ENCODE data around the gene NEK4. TPM values are rescaled to one million over a fixed set of nuclear protein-coding genes. Genes with fewer than 3 reads are reported as not detected.
A peak's percentile ranks its signal among the peaks of the same experiment; 100 is the strongest.

The NEK4 gene
- total RNA-seq, 3 donors from 2014 or later: 16.0 to 36.9 (median 26.9) TPM

DNA sequence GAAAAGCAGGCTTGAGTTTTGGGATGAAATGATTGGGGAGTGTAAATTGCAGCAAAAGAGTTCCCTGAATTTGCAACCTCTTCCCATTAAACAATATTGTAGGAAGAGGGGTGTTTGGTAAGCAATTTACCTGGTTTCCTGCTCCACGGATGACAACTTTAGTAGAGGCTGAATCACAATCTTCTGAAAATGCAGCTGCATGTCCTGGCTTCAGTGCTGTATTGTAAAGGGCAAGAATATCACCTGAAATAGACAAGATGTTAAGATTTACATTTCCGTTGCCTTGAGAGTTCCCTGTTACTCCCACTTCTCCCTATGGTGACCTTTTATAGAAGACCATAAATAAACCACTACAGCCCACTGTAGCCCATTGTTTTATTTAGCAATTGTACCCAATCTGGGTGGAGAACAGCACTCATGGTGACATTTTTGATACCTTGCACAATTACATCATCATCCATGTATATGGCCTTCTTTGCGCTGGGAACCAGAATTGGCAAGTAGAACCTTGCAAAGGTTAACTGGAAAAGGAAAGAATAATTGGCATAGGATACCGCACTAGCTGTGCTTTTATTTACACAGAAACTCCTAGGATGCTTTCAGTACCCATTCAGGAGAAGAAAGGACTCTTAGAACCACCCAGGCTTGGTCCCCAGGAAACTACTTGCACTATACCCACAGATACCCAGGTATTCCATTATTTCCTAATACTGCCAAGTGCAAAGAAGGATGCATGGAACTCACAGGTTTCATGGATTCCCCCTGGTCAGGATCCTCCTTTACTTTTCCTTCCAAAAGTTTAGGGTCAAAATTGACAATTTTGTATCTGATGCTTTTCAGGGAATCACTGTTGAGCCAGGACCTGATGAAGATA lies 74.7 kb downstream of the NEK4 start:
- DNase-seq (no peak), ATAC-seq (no peak)
- Mint-ChIP-seq H3K9me3 (no peaks in the 10 kb centered on the region), H3K4me1 (ENCODE audit: low read depth) (peaks cover 23% of the 10 kb centered on the region), H3K27me3 (ENCODE audit: low read depth) (no peaks in the 10 kb centered on the region), H3K4me3 (no peak overlapping the region), H3K36me3 (ENCODE audit: insufficient read depth) (peaks cover 45% of the 10 kb centered on the region)

DNA sequence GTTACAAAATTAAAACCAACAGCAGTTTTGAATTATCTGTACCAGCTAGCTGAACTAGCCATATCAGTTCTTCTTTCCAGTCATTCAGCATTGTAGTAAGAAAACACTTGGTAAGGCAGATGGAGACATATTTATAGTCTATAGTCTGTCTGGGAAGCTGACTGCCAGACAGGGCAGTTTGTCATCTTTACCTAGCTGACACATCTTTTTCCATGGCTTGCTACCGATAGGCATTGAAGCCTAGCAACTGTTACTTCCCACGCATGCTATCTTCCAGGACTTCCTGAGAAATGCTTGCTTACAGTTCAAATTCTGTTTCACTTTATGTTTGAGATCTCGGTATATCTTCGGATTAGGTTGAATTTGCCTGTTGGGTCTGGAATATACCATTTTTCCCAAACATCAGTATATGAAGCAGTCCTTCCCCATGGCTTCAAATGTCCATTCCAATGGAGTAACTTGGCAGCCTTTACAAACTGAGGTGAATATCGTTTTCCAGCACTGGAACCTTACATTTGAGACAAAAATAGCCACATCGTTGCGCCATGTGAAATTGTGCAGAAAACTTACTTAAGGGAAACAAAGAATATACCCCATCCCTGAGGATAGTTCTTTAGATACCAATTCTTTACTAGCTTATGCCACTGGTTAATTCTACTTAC lies 76.1 kb downstream of the NEK4 start:
- Mint-ChIP-seq H3K4me3 (no peak overlapping the region), H3K36me3 (ENCODE audit: insufficient read depth) (peaks cover 55% of the 10 kb centered on the region), H3K4me1 (ENCODE audit: low read depth) (peaks cover 32% of the 10 kb centered on the region), H3K27me3 (ENCODE audit: low read depth) (no peaks in the 10 kb centered on the region), H3K9me3 (no peaks in the 10 kb centered on the region)
- ATAC-seq: peak in 1 of 2 donors; percentile 14
- no peak for DNase-seq

DNA sequence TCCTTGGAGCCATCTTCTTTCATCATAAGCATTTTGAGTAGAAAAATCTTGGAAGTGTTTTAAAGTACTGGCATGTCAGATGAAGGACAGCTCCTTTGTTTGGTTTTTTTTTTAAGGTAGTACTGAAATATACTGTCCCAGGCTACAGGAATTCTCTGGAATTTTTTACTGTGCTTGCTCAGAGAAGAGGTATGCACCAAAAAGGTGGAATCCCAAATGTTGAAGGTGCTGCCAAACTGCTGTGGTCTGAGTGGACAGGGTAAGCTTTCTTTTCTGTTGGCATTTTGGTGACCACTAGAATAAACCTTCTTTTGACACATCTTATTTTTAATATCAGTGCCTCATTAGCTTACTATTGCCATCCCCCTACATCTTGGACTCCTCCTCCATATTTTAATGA lies 77.7 kb downstream of the NEK4 start:
- DNase-seq (no peak), ATAC-seq (no peak)
- Mint-ChIP-seq H3K4me1 (ENCODE audit: low read depth) (peaks cover 48% of the 10 kb centered on the region), H3K27me3 (ENCODE audit: low read depth) (no peaks in the 10 kb centered on the region), H3K9me3 (no peaks in the 10 kb centered on the region), H3K36me3 (ENCODE audit: insufficient read depth) (peaks cover 71% of the 10 kb centered on the region), H3K4me3 (no peak overlapping the region)

DNA sequence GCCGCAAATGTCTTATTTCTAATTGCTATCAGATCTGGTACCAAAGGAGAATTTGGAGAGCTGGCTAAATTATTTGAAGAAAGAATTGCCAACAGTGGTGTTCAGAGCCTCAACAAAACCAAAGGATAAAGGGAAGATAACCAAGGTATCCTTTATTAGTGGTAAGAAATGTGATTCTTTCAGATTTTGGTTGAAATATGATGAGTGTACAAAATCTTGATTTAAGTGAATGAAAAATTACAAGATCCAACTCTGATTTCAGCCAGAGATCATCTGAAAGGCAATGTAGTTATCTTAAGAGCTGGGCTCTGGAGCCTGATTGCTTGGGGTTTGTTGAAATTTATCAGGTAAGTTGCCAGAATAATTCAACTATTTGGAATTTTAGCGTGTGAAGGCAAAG lies 80.2 kb downstream of the NEK4 start:
- H3K27me3 Mint-ChIP-seq (ENCODE audit: low read depth): no peaks in the 10 kb centered on the region
- H3K36me3 Mint-ChIP-seq (ENCODE audit: insufficient read depth): peaks cover 77% of the 10 kb centered on the region
- no peaks in the 10 kb centered on the region for H3K9me3 Mint-ChIP-seq
- ATAC-seq (no peak), DNase-seq (no peak)
- H3K4me1 Mint-ChIP-seq (ENCODE audit: low read depth): peaks cover 61% of the 10 kb centered on the region
- peak overlapping the region; percentile 19 for H3K4me3 Mint-ChIP-seq

GRCh38 chr3:52689151-52689550 lies 81.6 kb downstream of the NEK4 start:
- peaks cover 66% of the 10 kb centered on the region for H3K4me1 Mint-ChIP-seq (ENCODE audit: low read depth)
- no peaks in the 10 kb centered on the region for H3K27me3 Mint-ChIP-seq (ENCODE audit: low read depth)
- H3K4me3 Mint-ChIP-seq: peak overlapping the region; percentile 93
- peaks cover 68% of the 10 kb centered on the region for H3K36me3 Mint-ChIP-seq (ENCODE audit: insufficient read depth)
- ATAC-seq (no peak), DNase-seq (no peak)
- no peaks in the 10 kb centered on the region for H3K9me3 Mint-ChIP-seq

DNA sequence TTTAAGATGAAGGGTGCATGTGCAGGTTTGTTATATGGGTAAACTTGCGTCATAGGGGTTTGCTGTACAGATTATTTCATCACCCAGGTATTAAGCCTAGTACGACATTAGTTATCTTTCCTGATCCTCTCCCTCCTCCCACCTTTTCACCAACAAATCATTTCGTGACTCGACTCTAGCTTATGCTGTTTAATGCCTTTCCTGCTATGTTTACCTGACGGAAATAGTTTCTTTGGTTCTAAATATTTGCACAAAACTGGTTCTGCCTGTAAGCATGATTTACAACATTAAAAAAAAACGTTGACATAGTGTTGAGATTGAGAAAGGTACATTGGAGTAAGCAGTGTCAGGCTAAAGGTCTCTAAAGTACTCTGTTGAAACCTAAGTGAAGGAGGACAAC lies 82.5 kb downstream of the NEK4 start:
- Mint-ChIP-seq H3K36me3 (ENCODE audit: insufficient read depth) (peaks cover 60% of the 10 kb centered on the region), H3K4me3 (peak overlapping the region; percentile 93), H3K9me3 (no peaks in the 10 kb centered on the region), H3K4me1 (ENCODE audit: low read depth) (peaks cover 60% of the 10 kb centered on the region), H3K27me3 (ENCODE audit: low read depth) (no peaks in the 10 kb centered on the region)
- no peak for DNase-seq
- no peak for ATAC-seq

GRCh38 chr3:52685709-52686691 lies 84.7 kb downstream of the NEK4 start, which contains the start of the genes GNL3 and PBRM1:
TSS of gene GNL3 (plus strand) at chr3:52686032. CDS start at chr3:52686093, 61 bp downstream.
TSS of gene PBRM1 (minus strand) at chr3:52685913.
- Mint-ChIP-seq H3K27me3 (ENCODE audit: low read depth) (no peaks in the 10 kb centered on the region), H3K36me3 (ENCODE audit: insufficient read depth) (peaks cover 57% of the 10 kb centered on the region), H3K4me3 (peak within 1 kb of the TSS; percentile 93), H3K4me1 (ENCODE audit: low read depth) (peaks cover 69% of the 10 kb centered on the region), H3K9me3 (no peaks in the 10 kb centered on the region)
- peak; percentile 73 to 75 for ATAC-seq
- DNase-seq: peak; percentile 89

DNA sequence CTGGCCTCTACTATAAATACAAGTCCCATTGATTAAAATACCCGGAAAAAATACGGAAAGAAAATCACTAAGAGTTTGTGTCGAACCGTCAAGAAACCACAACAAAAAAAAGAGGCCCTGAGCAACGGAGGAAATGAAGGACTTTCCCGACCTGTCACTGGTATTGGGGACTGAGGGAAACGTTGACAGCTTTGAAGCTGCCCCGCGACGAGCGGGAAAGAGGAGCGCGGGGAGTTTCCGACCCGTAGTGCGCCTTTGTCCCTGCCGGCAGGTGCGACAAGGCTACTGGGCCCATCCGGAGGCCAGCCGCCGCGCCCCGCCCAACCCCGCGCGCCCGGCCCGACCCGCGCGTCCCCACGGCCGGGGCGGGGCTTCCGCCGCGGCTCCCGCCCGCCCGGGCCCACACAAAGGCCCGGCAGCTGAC lies 85.4 kb downstream of the NEK4 start:
- no peaks in the 10 kb centered on the region for H3K27me3 Mint-ChIP-seq (ENCODE audit: low read depth)
- peak overlapping the region; percentile 90 for H3K4me3 Mint-ChIP-seq
- peaks cover 66% of the 10 kb centered on the region for H3K4me1 Mint-ChIP-seq (ENCODE audit: low read depth)
- peaks cover 54% of the 10 kb centered on the region for H3K36me3 Mint-ChIP-seq (ENCODE audit: insufficient read depth)
- DNase-seq: peak; percentile 62
- peak; percentile 80 to 82 for ATAC-seq
- no peaks in the 10 kb centered on the region for H3K9me3 Mint-ChIP-seq

GRCh38 chr3:52684184-52684583 lies 86.6 kb downstream of the NEK4 start:
- Mint-ChIP-seq H3K4me3 (peak overlapping the region; percentile 90), H3K4me1 (ENCODE audit: low read depth) (peaks cover 67% of the 10 kb centered on the region), H3K36me3 (ENCODE audit: insufficient read depth) (peaks cover 53% of the 10 kb centered on the region), H3K27me3 (ENCODE audit: low read depth) (no peaks in the 10 kb centered on the region), H3K9me3 (no peaks in the 10 kb centered on the region)
- ATAC-seq (no peak), DNase-seq (no peak)

- H3K9me3 Mint-ChIP-seq: no peaks in the 10 kb centered on the region
- peak overlapping the region; percentile 90 for H3K4me3 Mint-ChIP-seq
- DNase-seq (no peak), ATAC-seq (no peak)
- peaks cover 64% of the 10 kb centered on the region for H3K4me1 Mint-ChIP-seq (ENCODE audit: low read depth)
- no peaks in the 10 kb centered on the region for H3K27me3 Mint-ChIP-seq (ENCODE audit: low read depth)
- peaks cover 53% of the 10 kb centered on the region for H3K36me3 Mint-ChIP-seq (ENCODE audit: insufficient read depth)
Measured at GRCh38 chr3:52683611-52684010, 87.1 kb downstream of the NEK4 start.

GRCh38 chr3:52682016-52682415 lies 88.7 kb downstream of the NEK4 start:
- Mint-ChIP-seq H3K27me3 (ENCODE audit: low read depth) (no peaks in the 10 kb centered on the region), H3K4me1 (ENCODE audit: low read depth) (peaks cover 48% of the 10 kb centered on the region), H3K4me3 (peak overlapping the region; percentile 38), H3K9me3 (no peaks in the 10 kb centered on the region), H3K36me3 (ENCODE audit: insufficient read depth) (peaks cover 44% of the 10 kb centered on the region)
- DNase-seq (no peak), ATAC-seq (peak; percentile 35 to 36)

DNA sequence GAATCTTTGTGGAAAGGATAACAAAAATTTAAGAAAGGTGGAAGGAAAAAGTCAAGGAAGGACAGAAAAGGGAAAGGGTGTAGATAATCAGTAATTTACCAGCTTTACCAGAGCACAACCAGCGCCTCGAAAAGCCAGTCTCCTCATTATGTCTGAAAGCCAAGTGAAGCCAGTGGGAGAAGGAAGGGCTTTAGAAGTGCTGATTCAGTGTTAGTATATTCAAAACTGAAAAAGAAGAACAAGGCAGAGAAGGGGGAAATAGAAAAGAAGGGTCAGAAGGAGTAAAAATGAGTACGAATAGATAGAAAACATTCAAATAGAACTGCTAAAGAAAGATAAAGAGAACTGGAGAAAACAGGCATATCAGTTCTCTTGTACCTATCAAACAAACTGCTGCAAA lies 89.1 kb downstream of the NEK4 start:
- ATAC-seq: no peak
- Mint-ChIP-seq H3K4me3 (peak overlapping the region; percentile 35), H3K27me3 (ENCODE audit: low read depth) (no peaks in the 10 kb centered on the region), H3K9me3 (no peaks in the 10 kb centered on the region), H3K36me3 (ENCODE audit: insufficient read depth) (peaks cover 44% of the 10 kb centered on the region), H3K4me1 (ENCODE audit: low read depth) (peaks cover 44% of the 10 kb centered on the region)
- no peak for DNase-seq

GRCh38 chr3:52679811-52680210 lies 90.9 kb downstream of the NEK4 start:
- Mint-ChIP-seq H3K4me3 (no peak overlapping the region), H3K4me1 (ENCODE audit: low read depth) (peaks cover 40% of the 10 kb centered on the region), H3K27me3 (ENCODE audit: low read depth) (no peaks in the 10 kb centered on the region), H3K9me3 (no peaks in the 10 kb centered on the region), H3K36me3 (ENCODE audit: insufficient read depth) (peaks cover 46% of the 10 kb centered on the region)
- ATAC-seq (no peak), DNase-seq (no peak)

DNA sequence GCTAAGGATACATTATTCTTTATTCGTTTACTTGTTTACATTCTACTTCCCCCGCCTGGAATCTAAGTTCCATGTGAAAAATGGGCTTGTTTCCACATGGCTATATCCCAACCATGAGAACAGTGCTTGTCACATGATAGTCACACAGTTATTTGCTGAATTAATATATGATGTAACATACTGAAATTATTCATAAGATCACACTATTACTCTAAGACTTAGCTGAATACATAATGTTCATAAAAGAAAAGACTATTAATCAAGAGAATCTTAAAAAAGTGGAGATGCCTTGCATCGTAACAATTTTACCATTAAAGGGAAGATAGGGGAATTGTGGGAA lies 91.6 kb downstream of the NEK4 start:
- ATAC-seq (no peak), DNase-seq (no peak)
- no peak overlapping the region for H3K4me3 Mint-ChIP-seq
- no peaks in the 10 kb centered on the region for H3K27me3 Mint-ChIP-seq (ENCODE audit: low read depth)
- peaks cover 43% of the 10 kb centered on the region for H3K36me3 Mint-ChIP-seq (ENCODE audit: insufficient read depth)
- peaks cover 34% of the 10 kb centered on the region for H3K4me1 Mint-ChIP-seq (ENCODE audit: low read depth)
- H3K9me3 Mint-ChIP-seq: no peaks in the 10 kb centered on the region
